Kidney epithelial cell (primary cell): Measurements from ENCODE around the gene ITGA6. TPM values are rescaled to one million over a fixed set of nuclear protein-coding genes. Genes with fewer than 3 reads are reported as not detected.

ENCODE experiments used
- DNase-seq: peaks from one replicate; pipeline ENCODE4 v3.0.0-alpha.2; 2010; ENCODE audit warnings: low read depth
- H3K27me3 ChIP-seq: 2 replicates; pipeline ENCODE4 v1.6.0; 2011; ENCODE audit warnings: low read length; ENCODE audit not compliant: control insufficient read depth, insufficient read depth
- H3K36me3 ChIP-seq: 2 replicates; pipeline ENCODE4 v1.5.1; 2011; ENCODE audit warnings: low read length; ENCODE audit not compliant: control insufficient read depth, insufficient read depth
- H3K4me3 ChIP-seq: 2 replicates; pipeline ENCODE4 v1.5.1; 2011; ENCODE audit warnings: low read depth, mild to moderate bottlenecking, control low read depth, low read length
- total RNA-seq: library from RNA; depleted of rRNA; stranded (reverse); fragments of >200 nt; gene quantifications from 2 replicates; pipeline ENCODE4 v1.2.3, GENCODE V29; 2015
- TF ChIP-seq, protein P1 (sequence below): IDR thresholded peaks from 2 replicates; pipeline ENCODE4 v1.5.1; 2011; ENCODE audit warnings: mild to moderate bottlenecking, moderate library complexity, low read length, control low read depth, inconsistent platforms; ENCODE audit not compliant: insufficient read depth, poor library complexity, severe bottlenecking

The ITGA6 gene
- total RNA-seq, 1 donor from 2014 or later: 94.7 TPM

DNA sequence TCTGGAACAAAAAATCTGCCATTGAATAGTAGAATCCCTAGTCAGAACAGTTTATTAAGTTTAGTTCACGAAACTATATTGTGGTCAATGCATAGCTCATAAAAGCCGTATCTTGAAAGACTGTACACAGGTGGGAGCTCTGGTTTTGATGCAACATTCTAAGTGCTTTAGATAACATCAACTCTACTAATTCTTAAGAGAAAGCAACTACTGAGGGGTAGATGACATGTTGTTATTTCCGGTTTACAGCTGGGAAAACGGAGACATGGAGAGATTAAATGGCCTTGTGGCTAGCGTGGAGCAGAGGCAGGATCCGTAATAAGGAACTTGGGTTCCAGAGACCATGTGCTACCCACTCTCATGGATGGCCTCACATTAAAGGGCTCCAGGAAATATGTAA lies 4.2 kb upstream of the ITGA6 start:
- Histone ChIP-seq H3K36me3 (no peaks in the 10 kb centered on the region), H3K27me3 (no peaks in the 10 kb centered on the region), H3K4me3 (no peak overlapping the region)
- DNase-seq: no peak
- TF ChIP-seq, protein P1, sequence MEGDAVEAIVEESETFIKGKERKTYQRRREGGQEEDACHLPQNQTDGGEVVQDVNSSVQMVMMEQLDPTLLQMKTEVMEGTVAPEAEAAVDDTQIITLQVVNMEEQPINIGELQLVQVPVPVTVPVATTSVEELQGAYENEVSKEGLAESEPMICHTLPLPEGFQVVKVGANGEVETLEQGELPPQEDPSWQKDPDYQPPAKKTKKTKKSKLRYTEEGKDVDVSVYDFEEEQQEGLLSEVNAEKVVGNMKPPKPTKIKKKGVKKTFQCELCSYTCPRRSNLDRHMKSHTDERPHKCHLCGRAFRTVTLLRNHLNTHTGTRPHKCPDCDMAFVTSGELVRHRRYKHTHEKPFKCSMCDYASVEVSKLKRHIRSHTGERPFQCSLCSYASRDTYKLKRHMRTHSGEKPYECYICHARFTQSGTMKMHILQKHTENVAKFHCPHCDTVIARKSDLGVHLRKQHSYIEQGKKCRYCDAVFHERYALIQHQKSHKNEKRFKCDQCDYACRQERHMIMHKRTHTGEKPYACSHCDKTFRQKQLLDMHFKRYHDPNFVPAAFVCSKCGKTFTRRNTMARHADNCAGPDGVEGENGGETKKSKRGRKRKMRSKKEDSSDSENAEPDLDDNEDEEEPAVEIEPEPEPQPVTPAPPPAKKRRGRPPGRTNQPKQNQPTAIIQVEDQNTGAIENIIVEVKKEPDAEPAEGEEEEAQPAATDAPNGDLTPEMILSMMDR: no peak

DNA sequence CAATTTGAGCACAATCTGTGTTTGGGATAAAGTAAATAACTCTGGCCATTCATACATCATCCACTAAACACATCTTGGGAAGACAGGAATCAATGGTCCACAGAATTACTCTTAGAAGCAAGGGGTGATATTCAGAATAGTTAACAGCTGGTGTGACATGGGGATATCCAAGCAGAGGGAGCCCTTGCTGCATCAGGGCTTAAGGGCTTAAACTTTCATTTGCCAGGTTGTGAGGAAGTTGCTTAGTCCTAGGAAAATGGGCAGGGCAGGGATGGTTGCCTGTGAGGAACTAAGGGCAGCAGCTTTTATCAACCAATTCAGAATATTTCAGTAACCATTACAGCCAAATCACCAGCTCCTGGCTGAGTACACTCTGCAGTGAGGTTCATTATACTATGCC lies 2.0 kb upstream of the ITGA6 start:
- Histone ChIP-seq H3K36me3 (no peaks in the 10 kb centered on the region), H3K27me3 (no peaks in the 10 kb centered on the region), H3K4me3 (no peak overlapping the region)
- TF ChIP-seq, protein P1: no peak
- DNase-seq: no peak

DNA sequence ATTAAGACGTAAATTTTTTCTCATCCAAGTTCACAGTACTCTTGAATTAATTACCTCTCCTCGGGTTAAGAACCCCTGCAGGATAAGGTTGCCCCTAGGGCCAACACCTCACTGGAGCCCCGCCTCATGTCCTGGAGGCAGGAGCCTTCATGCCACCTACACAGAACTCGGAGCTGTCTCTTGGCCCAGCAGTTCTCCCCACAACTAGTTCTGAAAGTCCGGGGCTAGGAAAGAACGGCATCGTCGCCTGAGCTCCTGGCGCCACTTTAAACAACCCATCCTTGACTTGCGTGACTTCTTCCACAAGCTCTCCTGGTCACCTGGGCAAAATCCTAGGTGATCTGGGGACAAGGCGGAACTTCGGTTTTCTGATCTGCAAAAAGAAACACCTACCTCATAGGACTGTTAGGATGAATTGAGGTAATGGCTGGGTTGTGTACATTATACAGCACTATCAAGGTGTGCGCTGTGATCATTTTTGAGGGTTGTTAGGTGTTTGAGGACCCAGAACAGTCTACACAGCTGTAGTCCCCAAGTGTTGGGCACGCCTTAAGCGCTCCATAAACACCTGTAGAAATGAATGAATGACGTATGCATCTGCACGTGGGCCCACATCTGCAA lies 641 bp upstream of the ITGA6 start:
- Histone ChIP-seq H3K27me3 (no peaks in the 10 kb centered on the region), H3K36me3 (no peaks in the 10 kb centered on the region), H3K4me3 (peak overlapping the region; percentile 75)
- no peak for DNase-seq
- TF ChIP-seq, protein P1: no peak

DNA sequence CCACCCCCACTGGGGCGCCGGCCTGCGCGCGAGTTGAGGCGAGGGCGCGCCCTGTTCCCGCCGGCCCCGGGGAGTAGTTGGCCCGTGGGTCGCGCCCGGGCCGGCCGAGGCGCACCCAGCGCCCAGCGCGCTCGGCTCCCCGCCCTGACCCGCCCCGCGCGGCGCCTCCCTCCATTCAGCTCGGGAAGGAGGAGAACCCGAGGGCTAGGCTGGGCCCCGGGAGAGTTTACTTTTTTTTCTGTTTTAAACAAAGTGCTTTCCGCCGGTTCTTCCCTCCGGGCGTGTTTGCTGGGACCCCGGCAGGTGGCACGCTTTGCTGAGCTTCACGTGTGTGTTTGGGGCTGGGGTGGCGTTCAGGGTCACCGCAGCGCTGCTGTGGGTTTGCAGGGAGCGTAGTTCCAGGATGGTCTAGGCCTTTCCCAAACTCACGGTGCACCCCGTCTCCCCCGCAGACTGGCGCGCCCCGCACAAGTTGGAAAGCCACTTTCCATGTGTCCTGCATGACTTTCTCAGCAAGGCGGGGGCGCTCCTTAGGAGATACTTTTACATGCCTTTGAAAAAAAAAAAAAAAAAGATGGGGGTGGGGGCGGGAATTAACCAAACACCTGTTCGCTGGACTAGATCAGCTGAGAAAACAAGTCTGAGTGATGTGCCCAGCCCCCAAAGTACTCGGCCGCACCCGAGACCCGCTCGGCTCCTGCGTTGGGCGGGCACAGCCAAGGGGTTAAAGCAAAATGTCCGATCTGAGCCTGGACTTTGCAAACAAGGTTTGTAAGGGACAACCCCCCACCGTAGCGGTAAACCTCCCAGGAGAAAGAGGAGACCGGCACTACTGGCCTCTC lies 825 bp downstream of the ITGA6 start:
- H3K36me3 ChIP-seq: no peaks in the 10 kb centered on the region
- H3K4me3 ChIP-seq: peak overlapping the region; percentile 75
- TF ChIP-seq, protein P1: peak; percentile 25
- no peaks in the 10 kb centered on the region for H3K27me3 ChIP-seq
- no peak for DNase-seq

DNA sequence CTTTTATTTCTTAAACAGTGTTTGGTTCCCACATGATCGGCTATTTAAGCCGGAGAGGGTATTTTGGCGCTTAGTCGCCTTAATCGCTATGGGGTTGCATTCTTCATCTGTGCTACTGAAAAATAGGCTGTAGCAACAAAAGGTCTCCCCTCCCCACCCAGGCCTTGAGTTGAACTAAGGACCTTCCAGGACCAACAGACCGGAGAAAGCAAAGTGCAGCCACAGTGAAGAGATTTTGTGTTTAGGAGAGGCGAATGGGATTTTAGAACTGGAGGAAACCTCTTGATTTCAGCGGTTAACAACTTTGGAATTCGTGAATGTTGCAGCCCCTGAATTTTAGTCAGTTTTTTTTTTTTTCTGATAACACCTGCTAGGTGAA lies 1.4 kb downstream of the ITGA6 start:
- Histone ChIP-seq H3K36me3 (no peaks in the 10 kb centered on the region), H3K4me3 (peak overlapping the region; percentile 75), H3K27me3 (no peaks in the 10 kb centered on the region)
- no peak for DNase-seq
- TF ChIP-seq, protein P1: no peak
